ENCODE data around the gene SULT1A2. TPM values are rescaled to one million over a fixed set of nuclear protein-coding genes. Genes with fewer than 3 reads are reported as not detected.

SULT1A2 gene
- polyA plus RNA-seq, 1 of the 3 experiments (the other 2 are of a cell fraction), result 0.07 TPM

GRCh38 chr16:28585674-28586073, 11.2 kb downstream of the SULT1A2 start:
- no peak for DNase-seq
- Histone ChIP-seq H3K9me2 (no peaks in the 10 kb centered on the region), H3K9ac (no peak overlapping the region), H3K4me2 (no peak overlapping the region), H3K4me1 (ENCODE audit: control insufficient read depth in 1 of 2, insufficient read depth in 2 of 2, low read depth in 1 of 2, low read length in 1 of 2) (no peaks in the 10 kb centered on the region), H3K36me3 (replicated peaks in 1 of 2; ENCODE audit: control insufficient read depth in 1 of 2, insufficient read depth in 2 of 2, low read length in 1 of 2) (peaks cover 0 to 8% of the 10 kb centered on the region in 2 experiments), H3K79me2 (ENCODE audit: insufficient read depth) (no peaks in the 10 kb centered on the region), H2AFZ (ENCODE audit: low read depth) (no peak overlapping the region), H3K4me3 (ENCODE audit: low read depth in 2 of 2, low read length in 1 of 2) (no peak overlapping the region), H3F3A (replicated peaks; ENCODE audit: insufficient read depth) (no peaks in the 10 kb centered on the region), H3K27ac (ENCODE audit: low read depth in 2 of 2, low read length in 1 of 2) (no peak overlapping the region), H4K20me1 (ENCODE audit: insufficient read depth) (no peaks in the 10 kb centered on the region), H3K27me3 (ENCODE audit: insufficient read depth) (no peaks in the 10 kb centered on the region), H3K9me3 (no peaks in the 10 kb centered on the region)
- TF ChIP-seq GABPA (IDR thresholded peaks at IDR 0.05; ENCODE audit: low read depth) (no peak), POLR2AphosphoS5 (IDR thresholded peaks at IDR 0.05; ENCODE audit: low read depth, low read length) (no peak), JUND (IDR thresholded peaks at IDR 0.05) (no peak), ZBTB33 (IDR thresholded peaks at IDR 0.05; ENCODE audit: borderline replicate concordance, low read depth) (no peak), TEAD4 (IDR thresholded peaks at IDR 0.05; ENCODE audit: borderline replicate concordance, insufficient read depth) (no peak), MEF2A (IDR thresholded peaks at IDR 0.05; ENCODE audit: borderline replicate concordance, low read depth) (no peak)
- ChIA-PET POLR2A (no interaction called here), CTCF (interaction anchor here (1.3 kb wide), 2 partner anchors 7 to 12 kb away, joined by 3 read pairs; no protein-coding TSS in a partner anchor)
- WGBS (ENCODE audit: low lambda C conversion rate), result 95% methylated on average over 11 of the region's 11 CpGs

- no peak overlapping the region for H3K27ac ChIP-seq (ENCODE audit: low read depth in 2 of 2, low read length in 1 of 2)
- H3K9me3 ChIP-seq, result no peaks in the 10 kb centered on the region
- no peaks in the 10 kb centered on the region for H3K27me3 ChIP-seq (ENCODE audit: insufficient read depth)
- ChIA-PET POLR2A (no interaction called here), CTCF (interaction anchor here (1.2 to 2.0 kb wide), 2 partner anchors 17 to 35 kb away, joined by 3 to 5 read pairs; no protein-coding TSS in a partner anchor)
- WGBS (ENCODE audit: low lambda C conversion rate), result 95% methylated on average over 15 of the region's 15 CpGs
- H3F3A ChIP-seq (replicated peaks; ENCODE audit: insufficient read depth), result no peaks in the 10 kb centered on the region
- H3K9ac ChIP-seq, result no peak overlapping the region
- H3K9me2 ChIP-seq, result no peaks in the 10 kb centered on the region
- H3K4me1 ChIP-seq (ENCODE audit: control insufficient read depth in 1 of 2, insufficient read depth in 2 of 2, low read depth in 1 of 2, low read length in 1 of 2), result no peaks in the 10 kb centered on the region
- H2AFZ ChIP-seq (ENCODE audit: low read depth), result no peak overlapping the region
- H4K20me1 ChIP-seq (ENCODE audit: insufficient read depth), result no peaks in the 10 kb centered on the region
- no peak for DNase-seq
- H3K4me3 ChIP-seq (ENCODE audit: low read depth in 2 of 2, low read length in 1 of 2), result no peak overlapping the region
- H3K36me3 ChIP-seq (replicated peaks in 1 of 2; ENCODE audit: control insufficient read depth in 1 of 2, insufficient read depth in 2 of 2, low read length in 1 of 2), result peaks cover 0 to 2% of the 10 kb centered on the region in 2 experiments
- H3K79me2 ChIP-seq (ENCODE audit: insufficient read depth), result no peaks in the 10 kb centered on the region; the same call in 1 of the 2 replicates
- H3K4me2 ChIP-seq, result no peak overlapping the region
- no peak for TF ChIP-seq POLR2AphosphoS5 (IDR thresholded peaks at IDR 0.05; ENCODE audit: low read depth, low read length)
- no peak for TF ChIP-seq MXI1 (IDR thresholded peaks at IDR 0.05; ENCODE audit: low read depth, low read length)
- TF ChIP-seq ELF1 (IDR thresholded peaks at IDR 0.05), result no peak
- no peak for TF ChIP-seq RFX5 (IDR thresholded peaks at IDR 0.05; ENCODE audit: low read length)
- TF ChIP-seq, protein P1, sequence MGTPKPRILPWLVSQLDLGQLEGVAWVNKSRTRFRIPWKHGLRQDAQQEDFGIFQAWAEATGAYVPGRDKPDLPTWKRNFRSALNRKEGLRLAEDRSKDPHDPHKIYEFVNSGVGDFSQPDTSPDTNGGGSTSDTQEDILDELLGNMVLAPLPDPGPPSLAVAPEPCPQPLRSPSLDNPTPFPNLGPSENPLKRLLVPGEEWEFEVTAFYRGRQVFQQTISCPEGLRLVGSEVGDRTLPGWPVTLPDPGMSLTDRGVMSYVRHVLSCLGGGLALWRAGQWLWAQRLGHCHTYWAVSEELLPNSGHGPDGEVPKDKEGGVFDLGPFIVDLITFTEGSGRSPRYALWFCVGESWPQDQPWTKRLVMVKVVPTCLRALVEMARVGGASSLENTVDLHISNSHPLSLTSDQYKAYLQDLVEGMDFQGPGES (IDR thresholded peaks at IDR 0.05; ENCODE audit: low read depth, low read length), result no peak
- TF ChIP-seq, protein P2, sequence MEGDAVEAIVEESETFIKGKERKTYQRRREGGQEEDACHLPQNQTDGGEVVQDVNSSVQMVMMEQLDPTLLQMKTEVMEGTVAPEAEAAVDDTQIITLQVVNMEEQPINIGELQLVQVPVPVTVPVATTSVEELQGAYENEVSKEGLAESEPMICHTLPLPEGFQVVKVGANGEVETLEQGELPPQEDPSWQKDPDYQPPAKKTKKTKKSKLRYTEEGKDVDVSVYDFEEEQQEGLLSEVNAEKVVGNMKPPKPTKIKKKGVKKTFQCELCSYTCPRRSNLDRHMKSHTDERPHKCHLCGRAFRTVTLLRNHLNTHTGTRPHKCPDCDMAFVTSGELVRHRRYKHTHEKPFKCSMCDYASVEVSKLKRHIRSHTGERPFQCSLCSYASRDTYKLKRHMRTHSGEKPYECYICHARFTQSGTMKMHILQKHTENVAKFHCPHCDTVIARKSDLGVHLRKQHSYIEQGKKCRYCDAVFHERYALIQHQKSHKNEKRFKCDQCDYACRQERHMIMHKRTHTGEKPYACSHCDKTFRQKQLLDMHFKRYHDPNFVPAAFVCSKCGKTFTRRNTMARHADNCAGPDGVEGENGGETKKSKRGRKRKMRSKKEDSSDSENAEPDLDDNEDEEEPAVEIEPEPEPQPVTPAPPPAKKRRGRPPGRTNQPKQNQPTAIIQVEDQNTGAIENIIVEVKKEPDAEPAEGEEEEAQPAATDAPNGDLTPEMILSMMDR (IDR thresholded peaks at IDR 0.05), result no peak
- no peak for TF ChIP-seq SMC3 (IDR thresholded peaks at IDR 0.05; ENCODE audit: low read depth, low read length)
- no peak for TF ChIP-seq NRF1 (IDR thresholded peaks at IDR 0.05; ENCODE audit: low read depth, low read length)
- TF ChIP-seq MEF2A (IDR thresholded peaks at IDR 0.05; ENCODE audit: borderline replicate concordance, low read depth), result no peak
Measured at GRCh38 chr16:28580726-28581315, 16.0 kb downstream of the SULT1A2 start.

Data from SK-N-SH (cell line).